GM10847 (cell line): Measurements from ENCODE around the gene PI4KA.

Experiments used
- POLR2A ChIP-seq: IDR thresholded peaks from 2 replicates; pipeline ENCODE4 v1.6.1; 2011; ENCODE audit not compliant: insufficient read length; ENCODE audit errors: extremely low read depth

Gene PI4KA

GRCh38 chr22:20885017-20885556 lies 26.5 kb upstream of the PI4KA start:
- no peak for TF ChIP-seq POLR2A

DNA sequence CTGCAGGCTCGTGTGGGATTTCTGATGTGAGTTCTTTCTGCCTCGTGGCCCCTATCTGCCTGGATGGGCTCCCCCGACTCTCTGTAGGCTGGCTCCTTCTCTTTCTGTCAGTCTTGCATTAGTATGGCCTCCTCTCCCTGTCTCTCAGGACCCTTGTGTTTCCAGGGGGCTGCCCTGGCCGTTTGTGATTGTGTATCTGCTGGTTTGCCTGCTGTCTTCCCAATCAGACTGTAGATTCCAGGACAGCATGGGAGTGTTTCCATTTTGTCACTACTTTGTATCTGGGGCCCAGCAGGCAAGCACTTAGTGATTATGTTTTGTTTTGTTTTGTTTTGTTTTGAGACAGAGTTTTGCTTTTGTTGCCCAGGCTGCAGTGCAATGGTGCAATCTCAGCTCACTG lies 25.8 kb upstream of the PI4KA start:
- TF ChIP-seq POLR2A = no peak

DNA sequence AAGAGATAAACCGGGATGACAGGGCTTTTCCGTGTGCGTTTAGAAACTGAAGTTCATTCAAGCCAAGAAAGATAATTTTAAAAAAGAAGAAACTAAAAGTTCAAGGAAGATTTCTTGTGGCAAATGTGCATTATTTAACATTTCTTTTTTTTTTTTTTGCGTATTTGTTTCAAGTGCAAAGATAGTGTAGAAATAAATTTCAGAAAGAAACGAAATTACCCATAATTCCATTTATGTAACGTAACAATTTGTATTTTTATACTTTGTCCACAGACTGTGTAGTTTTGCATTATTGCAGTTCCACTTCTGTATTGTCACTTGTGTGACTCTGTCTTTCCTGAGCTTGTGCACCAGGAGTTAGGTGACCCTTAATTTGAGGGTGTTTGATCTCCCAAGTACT lies 24.2 kb upstream of the PI4KA start:
- TF ChIP-seq POLR2A = no peak

DNA sequence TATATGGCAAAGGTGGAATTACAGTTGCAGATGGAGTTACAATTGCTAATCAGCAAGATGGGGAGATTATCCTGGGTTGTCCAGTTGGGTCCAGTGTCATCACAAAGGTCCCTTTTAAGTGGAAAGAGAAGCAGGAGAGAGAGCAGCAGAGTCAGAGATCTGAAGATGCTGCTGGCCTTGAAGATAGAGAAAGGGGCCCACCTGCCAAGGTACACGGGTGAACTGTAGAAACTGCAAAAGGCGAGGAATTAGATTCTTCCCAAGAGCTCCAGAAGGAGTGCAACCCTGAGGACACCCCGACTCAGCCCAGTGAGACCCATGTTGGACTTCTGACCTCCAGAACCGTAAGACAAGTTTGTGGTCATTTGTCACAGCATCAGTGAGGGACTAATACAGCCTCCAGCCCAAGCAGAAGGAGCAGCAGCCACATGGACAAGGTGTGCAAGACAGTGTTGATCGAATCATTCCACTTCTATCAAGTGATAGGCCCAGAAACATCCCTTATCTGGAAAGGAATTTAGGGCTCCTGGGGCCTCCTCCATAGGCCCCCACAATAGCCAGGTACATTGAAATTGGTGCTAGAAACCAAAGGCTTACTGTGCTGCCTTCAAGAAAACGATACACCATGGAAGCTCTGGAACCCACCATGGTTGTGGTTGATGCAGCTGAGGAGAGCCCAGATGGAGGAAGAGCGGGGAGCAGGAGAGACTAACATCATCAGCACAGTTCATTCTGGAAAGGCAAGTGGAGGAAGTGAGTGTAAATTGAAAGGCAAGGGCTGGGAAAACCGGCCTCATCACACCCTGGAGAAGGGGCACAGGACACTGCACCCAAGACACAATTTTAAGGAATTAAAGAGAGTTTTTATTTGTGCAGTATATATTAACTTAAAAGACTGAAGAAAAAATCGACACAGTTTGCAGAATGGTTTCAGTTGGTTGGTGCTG lies 23.5 kb upstream of the PI4KA start:
- TF ChIP-seq POLR2A = no peak

DNA sequence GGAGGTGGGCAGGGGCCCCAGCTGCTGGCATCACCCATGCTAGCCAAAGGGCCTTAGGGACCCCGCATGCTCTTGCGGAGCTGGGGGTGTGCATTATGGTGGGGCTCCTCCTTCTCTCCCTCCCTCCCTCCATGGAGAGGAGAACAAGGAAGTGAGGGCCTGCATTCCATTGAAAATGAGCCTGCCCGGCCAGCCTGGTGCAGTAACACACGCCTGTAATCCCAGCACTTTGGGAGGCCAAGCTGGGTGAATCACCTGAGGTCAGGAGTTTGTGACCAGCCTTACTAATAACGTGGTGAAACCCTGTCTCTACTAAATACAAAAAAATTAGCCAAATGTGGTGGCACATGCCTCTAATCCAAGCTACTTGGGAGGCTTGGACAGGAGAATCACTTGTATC lies 22.6 kb upstream of the PI4KA start:
- TF ChIP-seq POLR2A = no peak

DNA sequence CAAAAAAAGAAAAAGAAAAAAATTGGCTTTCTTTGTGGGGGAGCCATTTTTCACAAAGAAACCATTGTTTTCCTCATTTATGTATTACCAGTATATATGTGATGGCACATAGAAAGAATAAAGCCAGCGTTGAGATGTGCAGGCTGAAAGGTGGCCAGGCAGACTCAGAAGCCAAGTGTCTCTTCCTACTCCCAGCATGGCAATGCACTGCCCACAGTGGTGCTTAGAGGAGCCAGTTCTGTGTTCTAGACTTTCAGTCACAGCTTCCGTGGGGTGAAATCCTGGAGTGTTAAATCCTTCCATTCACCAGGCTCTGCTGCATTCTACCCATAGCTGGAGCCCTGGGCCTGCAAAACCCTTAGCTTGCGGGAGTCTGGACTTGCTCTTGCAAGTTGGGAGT lies 19.1 kb upstream of the PI4KA start:
- TF ChIP-seq POLR2A = no peak

DNA sequence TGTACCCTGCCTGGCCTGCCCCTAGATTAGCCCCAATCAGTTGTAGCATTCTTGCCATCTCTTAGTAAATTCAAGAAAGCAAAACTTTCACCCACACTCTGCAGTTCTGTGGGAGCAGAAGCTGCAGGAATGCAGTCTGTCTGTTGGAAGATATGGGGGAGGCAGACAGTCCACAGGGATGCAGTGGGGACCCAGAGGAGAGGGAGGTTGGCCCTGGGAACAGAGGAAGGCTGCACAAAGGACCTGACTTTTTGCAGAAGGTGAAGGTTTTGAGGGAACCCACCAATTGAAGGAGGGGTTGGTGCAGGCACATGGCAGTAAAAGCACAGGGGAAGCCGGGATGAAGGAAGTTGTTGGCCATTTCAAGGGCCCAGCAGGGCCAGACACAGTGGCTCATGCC lies 16.7 kb upstream of the PI4KA start:
- no peak for TF ChIP-seq POLR2A

GRCh38 chr22:20873214-20873613 lies 14.6 kb upstream of the PI4KA start:
- TF ChIP-seq POLR2A = no peak

GRCh38 chr22:20869234-20869633 lies 10.6 kb upstream of the PI4KA start:
- TF ChIP-seq POLR2A = no peak

- no peak for TF ChIP-seq POLR2A
Observed at GRCh38 chr22:20868025-20868962, 9.7 kb upstream of the PI4KA start.

GRCh38 chr22:20867179-20868024 lies 8.8 kb upstream of the PI4KA start:
- TF ChIP-seq POLR2A = no peak

DNA sequence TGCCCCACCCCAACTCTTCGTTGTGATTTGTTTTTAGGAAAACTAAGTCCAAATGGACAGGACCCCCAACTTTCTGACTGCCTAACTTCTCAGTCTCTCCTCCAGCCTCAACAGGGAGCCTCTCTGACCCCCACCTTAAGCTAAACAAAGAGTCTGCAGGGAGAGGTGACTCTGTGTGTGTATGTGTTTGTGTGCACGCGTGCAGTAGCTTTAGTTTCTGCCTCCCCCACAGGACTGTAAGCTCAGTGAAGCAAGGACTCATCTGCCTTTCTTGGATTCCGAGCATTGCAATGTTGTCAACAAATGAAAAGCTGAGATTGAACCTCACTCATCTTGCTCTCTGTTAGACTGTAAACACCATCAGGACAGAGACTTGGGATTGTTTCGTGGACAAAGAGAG lies 8.1 kb upstream of the PI4KA start:
- no peak for TF ChIP-seq POLR2A

DNA sequence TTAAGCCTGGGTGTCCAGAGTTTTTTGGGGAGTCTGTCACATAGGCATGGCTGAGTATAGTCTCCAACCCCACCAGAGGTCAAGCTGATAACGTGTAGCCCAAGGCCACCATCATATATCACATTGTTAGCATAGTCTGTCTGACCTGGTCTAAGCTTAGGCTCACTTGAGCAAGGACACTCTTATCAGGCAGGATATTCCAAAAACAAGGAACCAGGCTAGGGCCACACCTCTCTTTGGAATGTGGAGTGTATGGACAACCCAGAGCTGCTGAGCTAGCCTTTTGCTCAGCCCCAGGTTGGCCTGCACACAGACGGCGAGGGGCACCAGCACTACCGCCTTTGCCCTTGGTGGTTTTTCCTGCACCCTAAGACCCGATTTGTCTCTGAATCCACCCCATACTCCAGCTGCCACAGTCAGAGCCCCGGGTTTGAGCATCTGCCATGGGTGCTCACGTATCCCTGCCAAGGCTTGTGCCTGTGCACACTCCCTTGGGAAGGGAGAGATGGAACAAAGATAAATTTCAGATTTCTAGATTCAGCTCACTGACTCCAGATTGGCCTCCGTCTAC lies 7.3 kb upstream of the PI4KA start:
- TF ChIP-seq POLR2A = no peak

DNA sequence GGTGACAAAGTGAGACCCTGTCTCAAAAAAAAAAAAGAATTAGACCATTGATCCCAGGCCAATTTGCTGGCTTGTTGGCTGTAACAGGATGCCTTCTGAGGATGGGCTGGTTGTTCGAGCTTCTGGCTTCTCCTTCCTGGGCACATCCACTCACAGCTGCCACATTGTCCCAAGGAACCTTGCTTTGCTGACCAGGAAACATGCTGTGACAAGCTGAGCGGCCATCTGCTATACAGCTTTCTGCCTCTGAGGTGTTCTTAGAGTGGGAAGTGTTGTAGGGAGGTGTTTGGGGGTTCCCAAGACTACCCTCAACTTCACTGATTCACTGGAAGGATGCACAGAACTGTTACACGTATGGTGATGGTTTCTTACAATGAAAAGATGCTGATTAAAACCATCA lies 6.7 kb upstream of the PI4KA start:
- no peak for TF ChIP-seq POLR2A
